Fibroblast of peridontal ligament (primary cell): ENCODE measurements around the gene RPUSD3.
"Not testable (repeated sequence)": the region's sequence is repeated elsewhere in the genome, so short reads cannot be mapped to it uniquely, and the experiment has no call there.

Experiments used
- DNase-seq: peaks from one replicate; pipeline ENCODE4 v3.0.0-alpha.2; 2010; ENCODE audit errors: extremely low read depth

Gene RPUSD3

GRCh38 chr3:9865125-9865637 lies 21.4 kb upstream of the RPUSD3 start:
- not testable (repeated sequence) for DNase-seq

GRCh38 chr3:9864200-9864927 lies 20.6 kb upstream of the RPUSD3 start:
- peak; percentile 92 for DNase-seq

GRCh38 chr3:9863058-9863772 lies 19.4 kb upstream of the RPUSD3 start:
- no peak for DNase-seq

DNA sequence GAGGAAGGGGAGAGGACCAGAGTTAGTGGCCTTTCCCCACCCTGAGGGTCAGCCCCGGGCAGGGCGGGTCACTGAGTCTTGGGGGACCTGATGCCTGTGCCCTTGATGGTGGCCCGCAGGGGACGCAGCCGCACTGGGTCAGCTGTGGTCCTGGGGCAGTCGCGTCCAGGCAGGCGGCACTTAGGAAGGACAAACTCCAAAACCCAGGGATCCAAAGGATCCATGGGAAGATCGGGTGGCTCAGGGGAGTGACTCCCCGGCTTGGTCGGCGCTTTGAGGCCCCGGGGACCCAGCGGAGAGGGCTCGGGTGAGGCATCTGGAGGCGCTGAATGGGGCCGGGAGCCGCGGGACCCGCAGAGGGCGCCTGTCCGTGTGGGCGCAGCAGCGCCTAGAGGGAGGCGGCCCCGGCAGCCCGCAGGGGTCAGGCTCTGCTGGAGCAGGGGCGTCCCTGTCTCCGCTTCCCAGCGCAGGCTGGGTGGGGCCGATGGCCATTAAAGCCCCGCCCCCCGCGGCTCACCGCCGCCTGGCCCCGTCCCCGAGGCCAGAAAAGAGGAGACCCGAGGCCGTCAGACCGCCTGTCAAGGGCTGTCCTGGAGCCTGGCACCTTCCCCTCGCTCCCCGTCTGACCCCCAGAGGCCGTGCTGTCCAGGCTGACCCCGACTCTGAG lies 18.7 kb upstream of the RPUSD3 start:
- no peak for DNase-seq

GRCh38 chr3:9861626-9862130 lies 17.9 kb upstream of the RPUSD3 start:
- no peak for DNase-seq

- no peak for DNase-seq
These were observed 17.4 kb upstream of the RPUSD3 start for GRCh38 chr3:9861201-9861600.

GRCh38 chr3:9859530-9860025 lies 15.8 kb upstream of the RPUSD3 start:
- DNase-seq = no peak

- DNase-seq = no peak
These were observed 11.8 kb upstream of the RPUSD3 start for GRCh38 chr3:9855594-9855993.

GRCh38 chr3:9854291-9854940 lies 10.6 kb upstream of the RPUSD3 start:
- DNase-seq = not testable (repeated sequence)

- DNase-seq = no peak
These were observed 8.7 kb upstream of the RPUSD3 start for GRCh38 chr3:9852528-9852927.

DNA sequence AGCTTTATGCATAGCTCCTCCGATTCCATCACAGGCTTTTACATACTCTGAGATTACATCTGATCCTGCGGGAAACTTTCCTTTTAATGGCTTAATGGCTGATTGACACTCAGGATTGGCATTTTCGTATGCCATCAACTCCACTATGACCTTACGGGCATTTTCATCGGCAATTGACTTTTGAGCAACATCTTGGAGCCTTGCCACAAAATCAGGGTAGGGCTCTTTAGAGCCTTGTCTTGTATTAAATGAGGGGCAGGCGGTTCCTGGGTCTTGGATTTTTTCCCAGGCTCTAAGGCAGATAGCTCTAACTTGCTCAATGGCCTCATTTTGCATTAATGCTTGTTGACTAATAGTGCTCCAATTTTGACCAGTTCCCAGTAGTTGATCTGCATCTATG lies 8.1 kb upstream of the RPUSD3 start:
- DNase-seq = not testable (repeated sequence)

- DNase-seq = not testable (repeated sequence)
These were observed 7.6 kb upstream of the RPUSD3 start for GRCh38 chr3:9851383-9851782.

DNA sequence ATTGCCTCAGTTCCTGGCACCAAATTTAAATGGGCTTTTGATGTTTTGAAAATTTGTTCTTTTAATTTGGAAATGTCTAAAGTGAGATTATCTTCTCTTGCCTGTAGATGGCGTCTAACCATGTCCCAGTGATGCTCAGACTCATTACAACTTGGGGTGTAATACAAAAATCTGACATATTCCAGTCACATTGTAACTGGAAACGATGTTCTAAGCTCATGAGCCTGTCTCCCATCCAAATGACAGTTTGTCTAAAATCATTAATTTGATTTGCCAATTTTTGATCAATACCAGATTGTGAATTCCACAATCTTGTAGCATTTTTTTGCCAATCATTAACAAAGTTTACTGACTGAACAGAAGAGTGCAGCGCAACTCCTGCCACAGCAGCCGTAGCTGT lies 5.1 kb upstream of the RPUSD3 start:
- peak; percentile 67 for DNase-seq

- DNase-seq = not testable (repeated sequence)
These were observed 4.1 kb upstream of the RPUSD3 start for GRCh38 chr3:9847870-9848269.

- DNase-seq = no peak
These were observed 3.2 kb upstream of the RPUSD3 start for GRCh38 chr3:9846931-9847488.

- no peak for DNase-seq
These were observed 2.4 kb upstream of the RPUSD3 start for GRCh38 chr3:9846231-9846630.

DNA sequence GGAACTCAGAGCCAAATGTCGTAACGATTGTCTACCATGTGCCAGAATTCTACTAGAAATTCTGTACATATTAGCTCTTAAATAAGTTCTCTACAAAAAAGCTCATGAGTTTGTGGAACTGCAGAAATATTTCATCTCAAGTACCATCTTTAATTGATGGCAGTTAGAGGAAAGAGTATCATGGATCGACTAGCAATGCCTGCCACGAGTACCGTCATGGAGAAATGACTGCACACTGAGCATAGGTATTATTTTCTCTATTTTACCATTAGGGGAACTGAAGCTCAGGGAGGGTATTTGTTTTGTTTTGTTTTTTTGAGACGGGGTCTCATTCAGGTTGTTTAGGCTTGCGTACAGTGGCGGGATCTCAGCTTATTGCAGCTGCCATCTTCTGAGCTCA lies 2.8 kb downstream of the RPUSD3 start:
- peak; percentile 9 for DNase-seq

GRCh38 chr3:9838856-9839255 lies 5.0 kb downstream of the RPUSD3 start:
- no peak for DNase-seq

DNA sequence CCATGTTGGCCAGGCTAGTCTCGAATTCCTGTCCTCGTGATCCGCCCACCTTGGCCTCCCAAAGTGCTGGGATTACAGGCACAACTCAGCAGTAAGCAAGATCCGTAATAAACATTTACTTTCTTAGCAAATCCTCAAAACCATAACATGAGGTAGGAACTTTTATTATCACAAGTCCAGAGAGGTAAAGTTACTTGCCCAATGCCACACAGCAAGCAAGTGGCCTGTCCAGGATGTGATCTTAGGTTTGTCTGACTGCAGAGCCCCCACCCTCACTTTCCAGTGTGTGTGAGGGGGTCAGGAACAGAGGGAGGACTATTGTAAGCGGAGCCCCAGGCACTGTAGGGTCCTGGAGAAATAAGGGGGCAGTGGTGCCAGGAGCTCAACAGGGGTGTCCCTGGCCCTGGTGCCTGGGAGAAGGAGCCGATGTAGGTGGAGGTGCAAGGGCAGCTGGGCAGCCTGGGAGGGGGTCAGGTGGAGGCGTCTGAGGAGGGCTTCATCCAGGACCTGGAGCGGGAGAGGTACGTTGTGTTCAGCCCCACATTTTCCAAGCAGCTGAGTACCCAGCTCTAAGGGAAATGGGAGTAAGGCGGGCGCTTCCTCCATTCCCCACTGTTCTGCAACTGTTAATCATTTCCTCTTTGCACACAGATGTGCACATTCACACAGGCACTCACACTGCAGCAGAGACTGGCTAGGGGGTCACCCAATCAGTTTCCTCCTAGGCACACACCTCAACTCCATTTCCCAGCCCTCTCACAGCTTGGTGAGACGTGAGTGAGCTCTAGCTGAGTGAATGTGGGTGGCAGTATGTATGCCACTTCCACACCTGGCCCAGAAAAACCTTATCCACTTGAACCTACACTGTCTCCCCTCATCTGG lies 5.9 kb downstream of the RPUSD3 start:
- DNase-seq = no peak
